GM19463 (cell line): Measurements from ENCODE around the gene THTPA.

ENCODE experiments used
- ATAC-seq: cut with Tn5 transposase; IDR thresholded peaks from one replicate; pipeline ENCODE4 v1.9.1; 2021; ENCODE audit warnings: mild to moderate bottlenecking, moderate library complexity; ENCODE audit not compliant: unreplicated experiment

The THTPA gene, protein sequence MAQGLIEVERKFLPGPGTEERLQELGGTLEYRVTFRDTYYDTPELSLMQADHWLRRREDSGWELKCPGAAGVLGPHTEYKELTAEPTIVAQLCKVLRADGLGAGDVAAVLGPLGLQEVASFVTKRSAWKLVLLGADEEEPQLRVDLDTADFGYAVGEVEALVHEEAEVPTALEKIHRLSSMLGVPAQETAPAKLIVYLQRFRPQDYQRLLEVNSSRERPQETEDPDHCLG

GRCh38 chr14:23555882-23556699 is at the start of gene THTPA:
Gene THTPA, plus strand, starts transcription at chr14:23556271. Its CDS starts 487 bp downstream, at chr14:23556758.
- peak; percentile 84 for ATAC-seq

GRCh38 chr14:23512156-23512555 is 43.9 kb upstream of the THTPA start:
- no peak for ATAC-seq

- no peak for ATAC-seq
Observed at GRCh38 chr14:23513005-23513817, 42.9 kb upstream of the THTPA start.

DNA sequence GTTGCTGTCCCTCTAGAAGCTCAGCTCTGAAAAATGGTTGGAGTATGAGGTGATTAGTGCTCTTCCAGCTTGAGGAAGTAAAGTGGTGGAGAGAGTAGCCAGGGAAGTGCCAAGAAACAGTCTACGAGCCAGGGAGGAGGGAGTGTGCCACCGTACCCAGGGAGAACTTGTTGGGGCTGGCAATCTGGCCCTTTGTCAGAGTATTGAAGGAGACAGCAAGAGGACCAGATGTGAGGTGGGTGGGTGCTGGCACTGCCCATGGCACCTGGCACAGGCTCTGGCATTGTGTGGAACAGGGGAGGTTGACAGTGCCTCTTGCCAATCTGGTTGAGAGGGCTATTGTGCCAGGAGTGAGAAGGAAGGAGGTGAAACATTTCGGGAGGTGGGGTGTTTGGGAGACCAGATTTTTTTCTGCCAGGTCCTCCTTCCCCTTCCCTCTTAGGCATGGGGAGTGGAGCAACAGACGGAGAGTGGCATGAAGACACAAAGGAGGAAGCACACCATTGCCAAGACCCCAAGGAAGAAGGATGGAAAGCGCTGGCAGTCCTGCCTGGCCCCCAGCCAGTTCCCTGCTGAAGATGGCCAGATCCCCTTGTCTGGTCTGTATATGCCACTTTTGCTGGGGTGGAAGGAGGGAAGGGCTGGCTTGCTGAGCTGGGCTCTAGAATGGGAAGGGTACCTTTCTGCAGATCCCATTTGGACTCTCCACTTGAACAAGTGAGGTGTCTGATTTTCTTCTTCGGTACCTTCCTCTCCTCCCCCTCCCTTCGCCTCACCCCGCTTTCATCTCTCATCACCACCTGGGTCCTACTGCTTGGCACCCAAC is 42.0 kb upstream of the THTPA start:
- ATAC-seq: no peak

DNA sequence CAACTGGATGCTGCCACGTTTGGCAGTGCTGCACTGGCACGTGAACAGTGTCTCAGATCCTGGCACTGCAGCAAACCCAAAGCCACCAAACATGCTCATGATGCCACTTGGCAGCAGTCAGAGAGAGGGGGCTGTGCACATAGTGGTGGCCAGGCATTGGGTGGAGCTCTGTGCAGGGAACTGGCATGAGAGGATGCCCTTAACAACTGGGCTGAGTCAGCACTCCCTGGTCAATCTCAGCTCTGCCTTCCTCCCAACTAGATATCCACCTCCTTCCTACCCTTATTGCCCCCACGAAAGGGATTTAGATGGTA is 41.5 kb upstream of the THTPA start:
- ATAC-seq: no peak

DNA sequence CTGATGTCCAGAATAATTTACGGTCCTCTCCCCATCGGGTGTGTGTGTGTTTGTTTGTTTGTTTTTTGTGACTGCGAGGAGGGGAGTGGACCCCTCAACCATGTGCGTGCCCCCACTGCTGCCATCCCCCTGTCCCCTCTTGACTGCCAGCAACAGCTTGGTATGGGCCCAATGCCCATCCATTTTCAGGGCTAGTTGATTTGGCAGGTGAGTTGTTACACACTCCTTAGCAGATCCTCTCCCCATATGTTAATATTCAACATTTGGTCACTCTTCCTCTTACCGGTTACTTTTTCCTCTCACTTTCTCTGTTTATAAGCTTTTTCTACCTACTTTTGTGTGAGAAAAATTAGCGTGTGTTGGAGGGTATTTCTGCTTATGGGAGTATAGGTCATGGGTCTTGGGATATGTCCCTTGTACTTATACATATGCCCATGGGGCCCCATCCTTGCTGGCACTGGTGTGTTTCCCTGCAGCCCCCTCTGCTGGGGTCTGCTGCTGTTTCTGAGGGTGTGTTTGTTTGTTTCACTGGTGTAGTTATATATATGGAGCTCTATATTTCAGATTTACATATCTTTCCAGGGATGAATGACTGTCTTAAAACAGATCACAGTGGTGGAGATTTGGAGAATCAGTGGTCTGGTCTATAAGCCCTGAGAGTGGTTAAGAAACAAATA is 38.3 kb upstream of the THTPA start:
- no peak for ATAC-seq

DNA sequence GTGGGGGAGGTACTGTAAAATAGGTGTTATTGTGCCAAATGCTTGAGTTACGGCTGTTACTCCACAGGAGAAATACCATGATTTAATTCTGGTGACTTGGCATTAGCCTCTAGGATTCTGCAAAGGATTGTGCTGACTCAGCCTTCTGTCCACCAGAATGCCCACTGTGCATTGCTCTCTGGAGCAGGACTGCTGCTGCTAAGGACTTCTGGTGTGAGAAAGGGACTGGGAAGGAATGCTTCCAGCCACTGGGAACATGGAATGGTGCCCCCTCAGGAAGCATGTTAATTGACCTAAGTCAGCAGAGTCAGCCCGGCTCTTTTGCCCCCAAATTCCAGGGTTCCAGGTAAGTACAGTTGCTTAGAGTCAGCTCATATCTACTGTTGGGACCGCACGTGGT is 37.4 kb upstream of the THTPA start:
- ATAC-seq: no peak

DNA sequence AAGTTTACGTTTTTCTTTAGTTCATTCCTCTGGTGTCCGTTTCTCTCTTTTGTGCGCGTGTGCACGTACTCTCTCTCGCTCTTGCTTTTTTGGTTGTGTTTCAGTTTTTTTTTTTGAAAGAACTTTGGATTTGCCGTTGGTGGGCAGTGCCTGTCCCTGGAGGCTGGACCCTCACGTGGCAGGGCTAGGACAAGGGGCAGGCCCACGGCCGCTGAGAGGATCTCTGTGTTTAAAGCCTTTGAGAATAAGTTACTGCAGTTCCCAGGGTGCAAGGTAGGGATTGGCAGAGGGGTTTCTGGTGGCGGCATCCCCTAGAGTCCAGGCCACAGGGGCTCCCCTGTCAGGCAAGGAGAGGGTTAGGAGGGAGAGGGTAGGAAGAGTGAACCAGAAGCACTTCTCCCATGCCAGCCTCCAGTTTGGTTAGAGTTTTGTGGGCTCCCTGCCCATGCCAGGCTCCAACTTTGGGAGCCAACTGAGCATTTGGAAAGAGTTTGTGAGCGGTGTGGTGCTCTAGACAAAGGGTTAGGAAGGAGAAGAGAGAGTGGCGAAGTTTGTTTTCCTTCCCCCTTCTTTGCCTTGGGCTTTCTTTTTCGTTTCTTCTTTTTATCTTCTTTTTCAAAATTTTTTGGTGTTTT is 35.1 kb upstream of the THTPA start:
- no peak for ATAC-seq

DNA sequence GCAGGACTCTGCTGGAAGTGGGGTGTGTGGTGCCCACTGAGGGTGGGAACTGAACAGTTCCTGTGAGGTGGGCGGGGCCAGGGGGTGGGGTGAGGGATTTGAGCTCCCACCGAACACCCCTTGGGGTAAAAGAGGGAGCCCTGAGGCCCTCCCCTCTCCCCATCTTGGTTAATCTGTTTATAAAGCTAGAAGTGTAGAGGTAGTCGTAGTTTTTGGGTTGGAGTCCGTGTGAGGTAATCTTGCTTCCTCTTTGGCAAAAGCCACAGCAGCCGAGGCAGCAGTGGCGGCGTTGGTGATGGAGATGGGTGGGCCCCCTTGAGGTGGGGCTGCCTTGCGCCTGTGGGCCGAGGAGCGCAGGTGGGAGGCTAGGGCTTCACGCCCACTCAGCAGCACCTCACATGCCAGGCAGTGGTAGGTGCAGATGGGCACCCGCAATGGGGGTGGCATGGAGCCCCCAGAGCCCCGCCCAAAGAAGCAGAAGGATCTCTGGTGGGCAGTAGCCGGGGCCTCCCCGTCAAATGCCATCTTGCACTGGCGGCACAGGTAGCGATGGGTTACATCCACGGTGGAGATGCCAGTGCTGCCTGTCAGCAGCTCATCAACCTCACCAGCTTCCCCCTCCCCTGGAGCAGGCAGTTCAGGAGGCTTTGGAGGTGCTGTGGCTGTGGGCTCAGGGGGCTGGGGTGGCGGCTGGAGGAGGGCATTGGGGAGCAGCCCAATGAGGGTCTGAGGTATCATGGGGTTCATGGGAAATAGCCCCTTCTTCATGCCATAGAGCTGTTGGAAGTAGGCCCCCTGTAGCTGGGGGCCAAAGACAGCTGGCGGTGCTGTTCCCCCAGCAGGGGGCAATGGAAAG is 34.1 kb upstream of the THTPA start:
- ATAC-seq: no peak

DNA sequence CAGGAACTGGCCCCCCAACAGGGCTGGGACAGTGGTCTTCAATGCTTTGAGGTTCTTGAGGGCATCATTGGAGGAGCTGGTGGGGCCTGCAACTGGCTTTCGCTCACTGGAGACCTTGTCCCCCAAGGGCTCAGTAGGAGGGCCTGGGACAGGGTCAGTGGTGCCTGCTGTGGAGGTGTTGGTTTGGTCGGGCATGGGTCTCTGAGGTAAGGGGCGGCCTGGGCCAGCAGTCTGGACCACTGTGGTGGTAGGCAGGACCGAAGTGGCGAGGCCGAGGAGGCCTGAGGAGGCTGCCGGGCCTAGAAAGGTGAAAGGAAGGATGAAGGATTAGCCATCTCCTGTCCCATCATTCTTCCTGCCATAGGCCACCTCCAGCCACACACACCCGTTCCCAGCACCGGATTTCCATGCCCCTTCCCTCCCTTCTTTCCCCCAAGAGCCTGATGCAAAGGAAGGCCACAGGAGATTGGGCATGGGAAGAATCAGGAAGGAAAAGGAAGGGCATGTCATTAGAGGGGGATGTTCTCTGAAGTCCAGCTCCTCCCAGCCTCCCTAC is 33.4 kb upstream of the THTPA start:
- ATAC-seq: no peak

GRCh38 chr14:23523229-23524016 is 32.6 kb upstream of the THTPA start:
- ATAC-seq: no peak

GRCh38 chr14:23524954-23525353 is 31.1 kb upstream of the THTPA start:
- no peak for ATAC-seq

DNA sequence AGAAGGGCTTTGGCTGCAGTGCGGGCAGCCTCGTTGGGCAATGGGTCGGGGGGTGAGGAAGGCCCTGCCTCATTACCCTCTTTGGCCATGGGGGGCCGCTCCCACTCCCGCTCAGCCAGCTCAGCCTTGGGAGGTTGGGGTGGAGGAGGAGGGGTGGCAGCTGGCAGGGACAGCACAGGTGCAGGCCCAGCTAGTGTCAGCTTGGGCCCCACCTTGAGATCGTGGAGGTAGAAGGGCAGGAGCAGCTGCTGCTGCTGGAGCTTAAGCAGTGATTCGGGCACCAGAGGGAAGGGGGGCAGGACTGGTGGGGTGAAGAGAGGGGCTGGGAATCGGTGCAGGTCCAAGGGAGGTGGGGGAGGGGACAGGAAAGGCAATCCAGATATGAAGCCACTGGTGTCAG is 30.5 kb upstream of the THTPA start:
- no peak for ATAC-seq

DNA sequence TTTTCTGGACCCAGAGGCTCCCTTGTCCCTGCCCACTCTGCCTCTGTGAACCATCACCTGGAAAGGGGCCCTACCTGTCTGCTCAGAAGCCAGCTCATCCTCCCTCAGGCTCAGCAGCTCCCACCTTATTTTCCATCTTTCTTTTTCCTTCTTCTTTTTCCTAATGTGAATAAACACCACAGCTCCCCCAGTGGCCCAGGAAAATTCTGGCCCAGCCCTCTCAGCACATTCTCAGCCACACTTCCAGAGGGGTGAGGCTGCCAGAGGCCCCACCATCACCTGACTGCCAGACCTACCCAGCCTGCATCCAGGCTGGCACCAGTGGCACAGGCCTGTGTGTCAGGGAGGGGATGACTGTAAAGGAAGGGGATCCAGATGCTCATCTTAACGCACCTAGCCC is 27.5 kb upstream of the THTPA start:
- ATAC-seq: no peak

DNA sequence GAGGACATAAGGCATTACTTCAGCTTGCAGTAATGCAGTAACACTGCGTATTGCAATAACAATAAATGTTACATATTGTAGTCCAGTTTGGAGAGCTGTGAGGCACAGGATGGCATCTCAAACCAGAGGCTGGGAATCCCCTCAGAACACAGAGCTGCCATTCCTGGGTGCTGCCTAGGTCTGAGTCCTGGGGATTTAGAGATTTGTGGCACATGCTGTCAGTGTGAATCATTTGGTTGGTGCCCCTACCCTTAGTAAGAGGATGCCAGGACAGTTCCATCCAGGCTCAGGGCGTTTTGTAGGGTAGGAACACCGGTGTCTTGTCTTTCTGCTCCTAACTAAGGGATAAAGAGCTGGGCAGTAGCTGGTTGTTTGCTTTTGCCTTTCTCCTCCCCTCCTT is 27.1 kb upstream of the THTPA start:
- no peak for ATAC-seq

GRCh38 chr14:23530375-23531055 is 25.6 kb upstream of the THTPA start:
- no peak for ATAC-seq

DNA sequence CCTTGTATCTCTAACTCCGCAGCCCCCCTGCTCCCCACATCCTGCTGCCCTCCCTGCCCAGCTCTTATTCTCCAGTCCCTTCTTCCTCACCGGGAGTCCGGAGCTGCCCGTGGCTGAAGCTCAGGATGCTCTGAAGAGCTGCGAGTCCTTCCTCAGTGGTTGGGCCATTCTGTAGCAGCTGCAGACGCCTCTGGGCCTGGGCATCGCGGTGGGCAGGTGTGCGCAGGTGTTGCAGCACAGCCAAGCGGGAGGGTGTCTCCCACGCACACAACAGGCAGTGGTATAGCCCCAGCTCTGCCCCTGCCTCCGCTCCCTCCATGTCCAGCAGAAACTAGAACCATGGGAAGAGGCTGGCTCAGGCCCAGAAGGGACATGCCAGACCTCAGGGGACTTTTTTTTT is 24.7 kb upstream of the THTPA start:
- no peak for ATAC-seq
